ENCODE data around the gene ME1.

DNA sequence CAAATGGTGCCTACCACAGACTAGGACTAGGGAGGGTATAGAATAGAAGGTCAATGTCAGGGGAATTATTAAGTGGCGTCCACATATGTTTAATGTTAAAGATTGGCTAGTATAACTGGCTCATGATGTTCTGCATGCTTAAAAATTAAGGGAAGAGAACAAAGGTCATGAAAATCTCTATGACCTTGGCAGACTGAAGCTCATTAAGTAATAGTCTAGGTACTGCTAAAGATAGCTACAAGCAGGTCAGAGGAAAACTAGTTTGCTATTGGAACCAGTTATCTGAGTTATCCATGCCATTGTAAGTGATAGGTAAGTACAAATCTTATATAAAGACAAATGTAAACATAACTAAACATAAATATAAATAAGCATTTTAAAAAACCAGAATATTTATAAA lies 48.5 kb upstream of the ME1 start:
- TF ChIP-seq CREB1 (IDR thresholded peaks at IDR 0.05; ENCODE audit: low read depth): no peak
- TF ChIP-seq YY1 (IDR thresholded peaks at IDR 0.05; ENCODE audit: low read depth): no peak
- no peak for TF ChIP-seq TAF1 (IDR thresholded peaks at IDR 0.05; ENCODE audit: low read depth)
- no peak for TF ChIP-seq ZBTB7A (IDR thresholded peaks at IDR 0.05; ENCODE audit: low read depth)
- TF ChIP-seq REST (IDR thresholded peaks at IDR 0.05; ENCODE audit: low read depth): no peak
- TF ChIP-seq USF1 (IDR thresholded peaks at IDR 0.05): no peak
- TF ChIP-seq FOXM1 (IDR thresholded peaks at IDR 0.05; ENCODE audit: borderline replicate concordance, low read depth): no peak
- no peak for TF ChIP-seq TEAD4 (IDR thresholded peaks at IDR 0.05)
